Fibroblast of lung (primary cell): ENCODE measurements around the gene SYCE3.

Experiments
- CTCF ChIP-seq, 2 donors: IDR thresholded peaks in 1 of 2; conservative IDR thresholded peaks in 1 of 2; 1 replicate in 1 of 2; 2 replicates in 1 of 2; pipeline ENCODE4 v1.5.1; 2011 to 2012; ENCODE audit warnings: low read length in 2 of 2, control low read depth in 1 of 2, inconsistent platforms in 1 of 2, low read depth in 1 of 2, mild to moderate bottlenecking in 1 of 2
- EZH2 ChIP-seq: IDR thresholded peaks from 2 replicates; pipeline ENCODE4 v1.5.1; 2012; ENCODE audit warnings: low read length, control low read depth, mild to moderate bottlenecking; ENCODE audit errors: missing control alignments

GRCh38 chr22:50516068-50516467 lies 46.7 kb downstream of the SYCE3 start:
- TF ChIP-seq EZH2 (no peak), CTCF (conservative IDR thresholded peaks at IDR 0.05 in 1 of 2, IDR thresholded peaks at IDR 0.05 in 1 of 2; ENCODE audit: low read depth in 1 of 2, low read length in 2 of 2) (no peak)
